ENCODE data around the gene BMPR2. TPM values are rescaled to one million over a fixed set of nuclear protein-coding genes. Genes with fewer than 3 reads are reported as not detected.

BMPR2 gene
- polyA plus RNA-seq, 3 donors, result 4.1 to 6.4 (median 4.8) TPM

- intact Hi-C loops (cut with micrococcal nuclease), result no loop called here
- DNase-seq, result no peak
- no peaks in the 10 kb centered on the region for H3K27me3 ChIP-seq (ENCODE audit: control insufficient read depth in 2 of 2, insufficient read depth in 2 of 2, low read length in 2 of 2)
- no peaks in the 10 kb centered on the region for H3K79me2 ChIP-seq (ENCODE audit: insufficient read depth, low read length)
- H3K9ac ChIP-seq (ENCODE audit: insufficient read depth, low read length, poor library complexity, severe bottlenecking), result no peak overlapping the region
- H3K4me2 ChIP-seq (replicated peaks; ENCODE audit: extremely low read depth, low read length, poor library complexity, severe bottlenecking), result no peak overlapping the region
- no peak overlapping the region for H3K27ac ChIP-seq (ENCODE audit: low read depth in 1 of 2, low read length in 2 of 2)
- no peak overlapping the region for H3K4me3 ChIP-seq (replicated peaks in 1 of 3; ENCODE audit: low read depth in 2 of 3, low read length in 3 of 3)
- no peaks in the 10 kb centered on the region for H3K9me3 ChIP-seq (replicated peaks in 1 of 2; ENCODE audit: control insufficient read depth in 1 of 2, insufficient read depth in 1 of 2, low read length in 2 of 2)
- Mint-ChIP-seq H3K27me3 (ENCODE audit: low read depth in 3 of 3) (no peaks in the 10 kb centered on the region), H3K27ac (no peak overlapping the region), H3K4me3 (no peak overlapping the region), H3K4me1 (no peaks in the 10 kb centered on the region), H3K9me3 (peaks cover 0 to 3% (median 1%) of the 10 kb centered on the region in 7 donors), H3K36me3 (peaks cover 1 to 2% of the 10 kb centered on the region in 2 donors)
- no peaks in the 10 kb centered on the region for H4K20me1 ChIP-seq (ENCODE audit: insufficient read depth, low read length)
- no peak overlapping the region for H2AFZ ChIP-seq (ENCODE audit: insufficient read depth, low read depth, low read length, poor library complexity, severe bottlenecking)
- H3K4me1 ChIP-seq (ENCODE audit: control insufficient read depth in 1 of 2, insufficient read depth in 2 of 2, low read length in 2 of 2), result no peaks in the 10 kb centered on the region
- TF ChIP-seq, protein P1, sequence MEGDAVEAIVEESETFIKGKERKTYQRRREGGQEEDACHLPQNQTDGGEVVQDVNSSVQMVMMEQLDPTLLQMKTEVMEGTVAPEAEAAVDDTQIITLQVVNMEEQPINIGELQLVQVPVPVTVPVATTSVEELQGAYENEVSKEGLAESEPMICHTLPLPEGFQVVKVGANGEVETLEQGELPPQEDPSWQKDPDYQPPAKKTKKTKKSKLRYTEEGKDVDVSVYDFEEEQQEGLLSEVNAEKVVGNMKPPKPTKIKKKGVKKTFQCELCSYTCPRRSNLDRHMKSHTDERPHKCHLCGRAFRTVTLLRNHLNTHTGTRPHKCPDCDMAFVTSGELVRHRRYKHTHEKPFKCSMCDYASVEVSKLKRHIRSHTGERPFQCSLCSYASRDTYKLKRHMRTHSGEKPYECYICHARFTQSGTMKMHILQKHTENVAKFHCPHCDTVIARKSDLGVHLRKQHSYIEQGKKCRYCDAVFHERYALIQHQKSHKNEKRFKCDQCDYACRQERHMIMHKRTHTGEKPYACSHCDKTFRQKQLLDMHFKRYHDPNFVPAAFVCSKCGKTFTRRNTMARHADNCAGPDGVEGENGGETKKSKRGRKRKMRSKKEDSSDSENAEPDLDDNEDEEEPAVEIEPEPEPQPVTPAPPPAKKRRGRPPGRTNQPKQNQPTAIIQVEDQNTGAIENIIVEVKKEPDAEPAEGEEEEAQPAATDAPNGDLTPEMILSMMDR (IDR thresholded peaks at IDR 0.05), result no peak
- no CpG with 5 or more reads among the region's 1 CpG for WGBS (ENCODE audit: insufficient coverage)
- no peaks in the 10 kb centered on the region for H3K36me3 ChIP-seq (replicated peaks in 1 of 2; ENCODE audit: control insufficient read depth in 1 of 2, insufficient read depth in 2 of 2, low read length in 2 of 2)
These were observed 79.0 kb downstream of the BMPR2 start for GRCh38 chr2:202455114-202455513.

DNA sequence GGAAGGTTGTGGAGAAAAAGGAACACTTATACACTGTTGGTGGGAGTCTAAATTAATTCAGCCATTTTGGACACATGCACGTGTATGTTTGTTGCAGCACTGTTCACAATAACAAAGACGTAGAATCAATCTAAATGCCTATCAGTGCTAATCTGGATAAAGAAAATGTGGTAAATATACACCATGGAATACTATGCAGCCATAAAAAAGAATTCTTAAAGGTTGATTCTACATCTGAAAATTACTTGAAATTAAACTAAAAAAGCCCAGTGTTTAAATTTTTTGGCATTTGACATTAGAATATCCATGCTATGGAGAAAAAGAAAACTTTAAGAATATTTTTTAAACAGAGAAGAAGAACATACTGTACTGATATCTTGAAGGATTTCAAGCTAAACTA, 84.0 kb downstream of the BMPR2 start:
- Histone ChIP-seq H3K27ac (ENCODE audit: low read depth in 1 of 2, low read length in 2 of 2) (no peak overlapping the region), H3K27me3 (ENCODE audit: control insufficient read depth in 2 of 2, insufficient read depth in 2 of 2, low read length in 2 of 2) (no peaks in the 10 kb centered on the region), H3K9ac (ENCODE audit: insufficient read depth, low read length, poor library complexity, severe bottlenecking) (no peak overlapping the region), H3K4me2 (replicated peaks; ENCODE audit: extremely low read depth, low read length, poor library complexity, severe bottlenecking) (no peak overlapping the region), H3K36me3 (replicated peaks in 1 of 2; ENCODE audit: control insufficient read depth in 1 of 2, insufficient read depth in 2 of 2, low read length in 2 of 2) (no peaks in the 10 kb centered on the region), H3K79me2 (ENCODE audit: insufficient read depth, low read length) (no peaks in the 10 kb centered on the region), H3K9me3 (replicated peaks in 1 of 2; ENCODE audit: control insufficient read depth in 1 of 2, insufficient read depth in 1 of 2, low read length in 2 of 2) (no peaks in the 10 kb centered on the region), H2AFZ (ENCODE audit: insufficient read depth, low read depth, low read length, poor library complexity, severe bottlenecking) (no peak overlapping the region), H3K4me1 (ENCODE audit: control insufficient read depth in 1 of 2, insufficient read depth in 2 of 2, low read length in 2 of 2) (no peaks in the 10 kb centered on the region), H4K20me1 (ENCODE audit: insufficient read depth, low read length) (no peaks in the 10 kb centered on the region), H3K4me3 (replicated peaks in 1 of 3; ENCODE audit: low read depth in 2 of 3, low read length in 3 of 3) (no peak overlapping the region)
- whole genome bisulfite sequencing (ENCODE audit: insufficient coverage), result no CpG with 5 or more reads among the region's 2 CpGs
- intact Hi-C loops (cut with micrococcal nuclease), result no loop called here
- H3K36me3 Mint-ChIP-seq, result peaks cover 1 to 2% of the 10 kb centered on the region in 2 donors
- H3K27ac Mint-ChIP-seq, result no peak overlapping the region
- no peak for DNase-seq
- no peaks in the 10 kb centered on the region for H3K27me3 Mint-ChIP-seq (ENCODE audit: low read depth in 3 of 3)
- no peak overlapping the region for H3K4me3 Mint-ChIP-seq
- no peaks in the 10 kb centered on the region for H3K4me1 Mint-ChIP-seq
- TF ChIP-seq, protein P1 (IDR thresholded peaks at IDR 0.05), result no peak
- peaks cover 0 to 4% (median 0%) of the 10 kb centered on the region in 7 donors for H3K9me3 Mint-ChIP-seq

Data from CD14-positive monocyte (primary cell).